ENCODE results near the gene PCDHB11.
"Not testable (repeated sequence)": the region's sequence is repeated elsewhere in the genome, so short reads cannot be mapped to it uniquely, and the experiment has no call there.

Gene PCDHB11

DNA sequence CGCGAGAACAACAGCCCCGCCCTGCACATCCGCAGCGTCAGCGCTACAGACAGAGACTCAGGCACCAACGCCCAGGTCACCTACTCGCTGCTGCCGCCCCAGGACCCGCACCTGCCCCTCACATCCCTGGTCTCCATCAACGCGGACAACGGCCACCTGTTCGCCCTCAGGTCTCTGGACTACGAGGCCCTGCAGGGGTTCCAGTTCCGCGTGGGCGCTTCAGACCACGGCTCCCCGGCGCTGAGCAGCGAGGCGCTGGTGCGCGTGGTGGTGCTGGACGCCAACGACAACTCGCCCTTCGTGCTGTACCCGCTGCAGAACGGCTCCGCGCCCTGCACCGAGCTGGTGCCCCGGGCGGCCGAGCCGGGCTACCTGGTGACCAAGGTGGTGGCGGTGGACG, 16.1 kb downstream of the PCDHB11 start:
- not testable (repeated sequence) for H3K4me3 ChIP-seq (ENCODE audit: low read depth, low read length); H3K36me3 ChIP-seq (ENCODE audit: control insufficient read depth, insufficient read depth, low read length); H3K27ac ChIP-seq (ENCODE audit: low read depth, low read length); H3K4me1 ChIP-seq (ENCODE audit: control insufficient read depth, insufficient read depth, low read length); H3K27me3 ChIP-seq (ENCODE audit: control insufficient read depth, insufficient read depth, low read length); H3K9ac ChIP-seq (ENCODE audit: low read depth, low read length); H3K9me3 ChIP-seq (ENCODE audit: control insufficient read depth, insufficient read depth, low read length)

DNA sequence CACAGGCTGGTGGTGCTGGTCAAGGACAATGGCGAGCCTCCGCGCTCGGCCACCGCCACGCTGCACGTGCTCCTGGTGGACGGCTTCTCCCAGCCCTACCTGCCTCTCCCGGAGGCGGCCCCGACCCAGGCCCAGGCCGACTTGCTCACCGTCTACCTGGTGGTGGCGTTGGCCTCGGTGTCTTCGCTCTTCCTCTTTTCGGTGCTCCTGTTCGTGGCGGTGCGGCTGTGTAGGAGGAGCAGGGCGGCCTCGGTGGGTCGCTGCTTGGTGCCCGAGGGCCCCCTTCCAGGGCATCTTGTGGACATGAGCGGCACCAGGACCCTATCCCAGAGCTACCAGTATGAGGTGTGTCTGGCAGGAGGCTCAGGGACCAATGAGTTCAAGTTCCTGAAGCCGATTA, 16.6 kb downstream of the PCDHB11 start:
- not testable (repeated sequence) for H3K4me1 ChIP-seq (ENCODE audit: control insufficient read depth, insufficient read depth, low read length); H3K9me3 ChIP-seq (ENCODE audit: control insufficient read depth, insufficient read depth, low read length); H3K36me3 ChIP-seq (ENCODE audit: control insufficient read depth, insufficient read depth, low read length); H3K4me3 ChIP-seq (ENCODE audit: low read depth, low read length); H3K27me3 ChIP-seq (ENCODE audit: control insufficient read depth, insufficient read depth, low read length); H3K27ac ChIP-seq (ENCODE audit: low read depth, low read length); H3K9ac ChIP-seq (ENCODE audit: low read depth, low read length)

GRCh38 chr5:141223112-141223783, 23.8 kb downstream of the PCDHB11 start, which contains the start of gene PCDHB14:
TSS of gene PCDHB14 (plus strand) at chr5:141223343. CDS start at chr5:141223506, 163 bp downstream.
- Histone ChIP-seq H3K4me3 (ENCODE audit: low read depth, low read length) (peak within 1 kb of the TSS; percentile 27), H3K4me1 (ENCODE audit: control insufficient read depth, insufficient read depth, low read length) (peaks cover 4% of the 10 kb centered on the region; the same call in 1 of the 2 replicates), H3K9me3 (ENCODE audit: control insufficient read depth, insufficient read depth, low read length) (peaks cover 5% of the 10 kb centered on the region; the same call in 1 of the 2 replicates), H3K9ac (ENCODE audit: low read depth, low read length) (no peak within 1 kb of the TSS), H3K36me3 (ENCODE audit: control insufficient read depth, insufficient read depth, low read length) (no peaks in the 10 kb centered on the region), H3K27ac (ENCODE audit: low read depth, low read length) (peak within 1 kb of the TSS; percentile 53), H3K27me3 (ENCODE audit: control insufficient read depth, insufficient read depth, low read length) (no peaks in the 10 kb centered on the region)

- H3K27me3 ChIP-seq (ENCODE audit: control insufficient read depth, insufficient read depth, low read length); H3K4me1 ChIP-seq (ENCODE audit: control insufficient read depth, insufficient read depth, low read length); H3K9ac ChIP-seq (ENCODE audit: low read depth, low read length); H3K4me3 ChIP-seq (ENCODE audit: low read depth, low read length); H3K36me3 ChIP-seq (ENCODE audit: control insufficient read depth, insufficient read depth, low read length); H3K27ac ChIP-seq (ENCODE audit: low read depth, low read length): not testable (repeated sequence)
- H3K9me3 ChIP-seq (ENCODE audit: control insufficient read depth, insufficient read depth, low read length) = peaks cover 12% of the 10 kb centered on the region
Observed at GRCh38 chr5:141224844-141225243, 25.4 kb downstream of the PCDHB11 start.

DNA sequence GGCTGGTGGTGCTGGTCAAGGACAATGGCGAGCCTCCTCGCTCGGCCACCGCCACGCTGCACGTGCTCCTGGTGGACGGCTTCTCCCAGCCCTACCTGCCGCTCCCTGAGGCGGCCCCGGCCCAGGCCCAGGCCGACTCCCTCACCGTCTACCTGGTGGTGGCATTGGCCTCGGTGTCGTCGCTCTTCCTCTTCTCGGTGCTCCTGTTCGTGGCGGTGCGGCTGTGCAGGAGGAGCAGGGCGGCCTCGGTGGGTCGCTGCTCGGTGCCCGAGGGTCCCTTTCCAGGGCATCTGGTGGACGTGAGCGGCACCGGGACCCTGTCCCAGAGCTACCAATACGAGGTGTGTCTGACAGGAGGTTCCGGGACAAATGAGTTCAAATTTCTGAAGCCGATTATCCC, 26.0 kb downstream of the PCDHB11 start:
- H3K9ac ChIP-seq (ENCODE audit: low read depth, low read length) = not testable (repeated sequence)

DNA sequence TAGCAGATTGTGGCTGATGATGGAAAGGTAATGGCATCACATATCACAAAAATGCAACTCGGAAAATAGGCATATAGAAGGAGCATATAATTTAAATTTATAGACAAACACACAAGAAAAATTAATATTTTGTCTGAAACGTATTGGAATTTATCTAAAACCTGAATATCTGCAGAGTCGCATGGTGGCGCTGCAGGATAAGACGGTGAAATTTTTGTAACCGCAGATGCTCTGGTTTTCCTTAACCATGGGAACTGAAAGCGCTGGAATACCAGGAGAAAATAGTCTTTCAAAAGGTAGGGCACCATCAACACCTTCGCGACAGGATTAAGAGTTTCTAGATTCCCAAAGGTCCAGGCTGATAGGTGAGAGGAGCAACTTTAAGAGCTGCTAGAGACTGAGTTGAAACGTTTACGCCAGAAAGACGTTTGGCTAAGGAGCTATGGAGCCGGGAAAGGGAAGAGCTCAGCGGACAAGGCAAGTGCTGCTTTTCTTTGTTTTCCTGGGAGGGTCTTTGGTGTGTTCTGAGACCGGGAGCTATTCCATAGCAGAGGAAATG, 34.8 kb downstream of the PCDHB11 start:
- H3K27me3 ChIP-seq (ENCODE audit: control insufficient read depth, insufficient read depth, low read length) = peaks cover 4% of the 10 kb centered on the region; the same call in 1 of the 2 replicates
- no peaks in the 10 kb centered on the region for H3K36me3 ChIP-seq (ENCODE audit: control insufficient read depth, insufficient read depth, low read length)
- H3K9ac ChIP-seq (ENCODE audit: low read depth, low read length) = no peak overlapping the region
- no peak overlapping the region for H3K27ac ChIP-seq (ENCODE audit: low read depth, low read length)
- no peaks in the 10 kb centered on the region for H3K4me1 ChIP-seq (ENCODE audit: control insufficient read depth, insufficient read depth, low read length)
- H3K4me3 ChIP-seq (ENCODE audit: low read depth, low read length) = peak overlapping the region; percentile 9; the same call in 1 of the 2 replicates
- peaks cover 31% of the 10 kb centered on the region for H3K9me3 ChIP-seq (ENCODE audit: control insufficient read depth, insufficient read depth, low read length)

More for the DNA sequence above, 26.0 kb downstream of the PCDHB11 start:
- H3K4me3 ChIP-seq (ENCODE audit: low read depth, low read length); H3K4me1 ChIP-seq (ENCODE audit: control insufficient read depth, insufficient read depth, low read length); H3K36me3 ChIP-seq (ENCODE audit: control insufficient read depth, insufficient read depth, low read length); H3K27me3 ChIP-seq (ENCODE audit: control insufficient read depth, insufficient read depth, low read length); H3K27ac ChIP-seq (ENCODE audit: low read depth, low read length): not testable (repeated sequence)
- H3K9me3 ChIP-seq (ENCODE audit: control insufficient read depth, insufficient read depth, low read length) = peaks cover 12% of the 10 kb centered on the region

GRCh38 chr5:141235922-141236321, 36.5 kb downstream of the PCDHB11 start:
- H3K36me3 ChIP-seq (ENCODE audit: control insufficient read depth, insufficient read depth, low read length); H3K4me1 ChIP-seq (ENCODE audit: control insufficient read depth, insufficient read depth, low read length); H3K27ac ChIP-seq (ENCODE audit: low read depth, low read length); H3K4me3 ChIP-seq (ENCODE audit: low read depth, low read length); H3K9ac ChIP-seq (ENCODE audit: low read depth, low read length); H3K27me3 ChIP-seq (ENCODE audit: control insufficient read depth, insufficient read depth, low read length): not testable (repeated sequence)
- peaks cover 43% of the 10 kb centered on the region for H3K9me3 ChIP-seq (ENCODE audit: control insufficient read depth, insufficient read depth, low read length)

DNA sequence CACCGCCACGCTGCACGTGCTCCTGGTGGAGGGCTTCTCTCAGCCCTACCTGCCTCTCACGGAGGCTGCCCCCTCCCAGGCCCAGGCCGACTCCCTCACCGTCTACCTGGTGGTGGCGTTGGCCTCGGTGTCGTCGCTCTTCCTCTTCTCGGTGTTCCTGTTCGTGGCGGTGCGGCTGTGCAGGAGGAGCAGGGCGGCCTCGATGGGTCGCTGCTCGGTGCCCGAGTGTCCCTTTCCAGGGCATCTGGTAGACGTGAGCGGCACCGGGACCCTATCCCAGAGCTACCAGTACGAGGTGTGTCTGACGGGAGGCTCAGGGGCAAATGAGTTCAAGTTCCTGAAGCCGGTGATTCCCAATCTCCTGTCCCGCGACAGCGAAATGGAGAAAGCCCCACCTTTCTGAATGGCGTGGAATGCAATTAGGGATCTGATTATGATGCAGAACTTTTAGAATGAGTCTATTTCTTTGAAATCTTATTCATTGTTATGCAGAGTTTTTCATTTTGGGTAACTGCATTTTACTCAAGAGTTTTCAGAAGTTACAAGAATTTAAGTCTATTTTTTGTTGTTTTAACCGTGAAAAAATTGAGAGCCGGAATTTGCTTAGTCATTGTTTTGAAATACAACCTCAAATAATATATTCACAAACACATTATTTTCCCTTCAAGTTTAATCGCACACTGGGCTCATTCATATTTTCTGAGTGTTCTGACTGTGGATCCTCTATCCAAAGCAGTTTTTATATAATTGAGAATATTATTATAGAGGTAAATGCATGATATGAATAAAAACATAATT, 37.3 kb downstream of the PCDHB11 start:
- Histone ChIP-seq H3K27me3 (ENCODE audit: control insufficient read depth, insufficient read depth, low read length) (peaks cover 4% of the 10 kb centered on the region; the same call in 1 of the 2 replicates), H3K9ac (ENCODE audit: low read depth, low read length) (no peak overlapping the region), H3K27ac (ENCODE audit: low read depth, low read length) (no peak overlapping the region), H3K4me1 (ENCODE audit: control insufficient read depth, insufficient read depth, low read length) (no peaks in the 10 kb centered on the region), H3K4me3 (ENCODE audit: low read depth, low read length) (no peak overlapping the region), H3K9me3 (ENCODE audit: control insufficient read depth, insufficient read depth, low read length) (peaks cover 46% of the 10 kb centered on the region), H3K36me3 (ENCODE audit: control insufficient read depth, insufficient read depth, low read length) (no peaks in the 10 kb centered on the region)

DNA sequence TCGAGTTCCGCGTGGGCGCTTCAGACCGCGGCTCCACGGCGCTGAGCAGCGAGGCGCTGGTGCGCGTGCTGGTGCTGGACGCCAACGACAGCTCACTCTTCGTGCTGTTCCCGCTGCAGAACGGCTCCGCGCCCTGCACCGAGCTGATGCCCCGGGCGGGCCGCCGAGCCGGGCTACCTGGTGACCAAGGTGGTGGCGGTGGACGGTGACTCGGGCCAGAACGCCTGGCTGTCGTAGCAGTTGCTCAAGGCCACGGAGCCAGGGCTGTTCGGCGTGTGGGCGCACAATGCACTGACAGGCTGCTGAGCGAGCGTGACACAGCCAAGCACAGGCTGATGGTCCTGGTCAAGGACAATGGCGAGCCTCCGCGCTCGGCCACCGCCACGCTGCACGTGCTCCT, 42.1 kb downstream of the PCDHB11 start:
- Histone ChIP-seq H3K36me3 (ENCODE audit: control insufficient read depth, insufficient read depth, low read length) (no peaks in the 10 kb centered on the region), H3K9ac (ENCODE audit: low read depth, low read length) (no peak overlapping the region), H3K9me3 (ENCODE audit: control insufficient read depth, insufficient read depth, low read length) (peaks cover 61% of the 10 kb centered on the region), H3K27me3 (ENCODE audit: control insufficient read depth, insufficient read depth, low read length) (no peaks in the 10 kb centered on the region), H3K27ac (ENCODE audit: low read depth, low read length) (no peak overlapping the region), H3K4me1 (ENCODE audit: control insufficient read depth, insufficient read depth, low read length) (no peaks in the 10 kb centered on the region), H3K4me3 (ENCODE audit: low read depth, low read length) (no peak overlapping the region)

DNA sequence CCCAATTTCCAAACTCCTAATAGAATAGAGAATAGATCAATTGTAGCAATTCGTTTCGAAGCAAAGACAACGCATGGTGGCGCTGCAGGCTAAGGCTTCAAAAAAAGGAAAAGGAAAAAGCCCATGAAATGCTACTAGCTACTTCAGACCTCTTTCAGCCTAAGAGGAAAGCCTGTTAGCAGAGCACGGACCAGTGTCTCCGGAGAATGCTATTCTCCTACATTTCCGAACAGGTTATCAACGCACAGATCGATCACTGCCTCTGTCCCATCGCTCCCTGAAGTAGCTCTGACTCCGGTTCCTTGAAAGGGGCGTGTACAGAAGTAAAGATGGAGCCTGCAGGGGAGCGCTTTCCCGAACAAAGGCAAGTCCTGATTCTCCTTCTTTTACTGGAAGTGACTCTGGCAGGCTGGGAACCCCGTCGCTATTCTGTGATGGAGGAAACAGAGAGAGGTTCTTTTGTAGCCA, 45.9 kb downstream of the PCDHB11 start, which contains the start of gene PCDHB15:
TSS of gene PCDHB15 (plus strand) at position 146 of the 468 bp plus-strand sequence. CDS start at position 330, 184 bp downstream.
- H3K27me3 ChIP-seq (ENCODE audit: control insufficient read depth, insufficient read depth, low read length) = no peaks in the 10 kb centered on the region
- H3K36me3 ChIP-seq (ENCODE audit: control insufficient read depth, insufficient read depth, low read length) = no peaks in the 10 kb centered on the region
- H3K27ac ChIP-seq (ENCODE audit: low read depth, low read length) = no peak within 1 kb of the TSS
- no peak within 1 kb of the TSS for H3K9ac ChIP-seq (ENCODE audit: low read depth, low read length)
- H3K9me3 ChIP-seq (ENCODE audit: control insufficient read depth, insufficient read depth, low read length) = peaks cover 55% of the 10 kb centered on the region
- peak within 1 kb of the TSS; percentile 49 for H3K4me3 ChIP-seq (ENCODE audit: low read depth, low read length)
- no peaks in the 10 kb centered on the region for H3K4me1 ChIP-seq (ENCODE audit: control insufficient read depth, insufficient read depth, low read length)

DNA sequence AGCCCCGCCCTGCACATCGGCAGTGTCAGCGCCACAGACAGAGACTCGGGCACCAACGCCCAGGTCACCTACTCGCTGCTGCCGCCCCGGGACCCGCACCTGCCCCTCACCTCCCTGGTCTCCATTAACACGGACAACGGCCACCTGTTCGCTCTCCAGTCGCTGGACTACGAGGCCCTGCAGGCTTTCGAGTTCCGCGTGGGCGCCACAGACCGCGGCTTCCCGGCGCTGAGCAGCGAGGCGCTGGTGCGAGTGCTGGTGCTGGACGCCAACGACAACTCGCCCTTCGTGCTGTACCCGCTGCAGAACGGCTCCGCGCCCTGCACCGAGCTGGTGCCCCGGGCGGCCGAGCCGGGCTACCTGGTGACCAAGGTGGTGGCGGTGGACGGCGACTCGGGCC, 47.5 kb downstream of the PCDHB11 start:
- H3K4me3 ChIP-seq (ENCODE audit: low read depth, low read length); H3K27ac ChIP-seq (ENCODE audit: low read depth, low read length): not testable (repeated sequence)
- H3K9me3 ChIP-seq (ENCODE audit: control insufficient read depth, insufficient read depth, low read length) = peaks cover 62% of the 10 kb centered on the region

More for the DNA sequence above, 47.5 kb downstream of the PCDHB11 start:
- H3K36me3 ChIP-seq (ENCODE audit: control insufficient read depth, insufficient read depth, low read length); H3K4me1 ChIP-seq (ENCODE audit: control insufficient read depth, insufficient read depth, low read length); H3K9ac ChIP-seq (ENCODE audit: low read depth, low read length); H3K27me3 ChIP-seq (ENCODE audit: control insufficient read depth, insufficient read depth, low read length): not testable (repeated sequence)

Data from HUES48 (cell line).